Fibroblast of pulmonary artery (primary cell): ENCODE measurements around the gene VEPH1.

Experiments
- DNase-seq: peaks from one replicate; pipeline ENCODE4 v3.0.0-alpha.2; 2010; ENCODE audit warnings: low read depth
- H3K4me3 ChIP-seq: replicated peaks from 2 replicates; pipeline ENCODE4 v1.5.1; 2011; ENCODE audit warnings: low read depth, mild to moderate bottlenecking, control low read depth, low read length, moderate library complexity
- CTCF ChIP-seq: IDR thresholded peaks from 2 replicates; pipeline ENCODE4 v1.5.1; 2011; ENCODE audit warnings: mild to moderate bottlenecking, control low read depth, low read length, inconsistent platforms; ENCODE audit errors: missing control alignments

Gene VEPH1

DNA sequence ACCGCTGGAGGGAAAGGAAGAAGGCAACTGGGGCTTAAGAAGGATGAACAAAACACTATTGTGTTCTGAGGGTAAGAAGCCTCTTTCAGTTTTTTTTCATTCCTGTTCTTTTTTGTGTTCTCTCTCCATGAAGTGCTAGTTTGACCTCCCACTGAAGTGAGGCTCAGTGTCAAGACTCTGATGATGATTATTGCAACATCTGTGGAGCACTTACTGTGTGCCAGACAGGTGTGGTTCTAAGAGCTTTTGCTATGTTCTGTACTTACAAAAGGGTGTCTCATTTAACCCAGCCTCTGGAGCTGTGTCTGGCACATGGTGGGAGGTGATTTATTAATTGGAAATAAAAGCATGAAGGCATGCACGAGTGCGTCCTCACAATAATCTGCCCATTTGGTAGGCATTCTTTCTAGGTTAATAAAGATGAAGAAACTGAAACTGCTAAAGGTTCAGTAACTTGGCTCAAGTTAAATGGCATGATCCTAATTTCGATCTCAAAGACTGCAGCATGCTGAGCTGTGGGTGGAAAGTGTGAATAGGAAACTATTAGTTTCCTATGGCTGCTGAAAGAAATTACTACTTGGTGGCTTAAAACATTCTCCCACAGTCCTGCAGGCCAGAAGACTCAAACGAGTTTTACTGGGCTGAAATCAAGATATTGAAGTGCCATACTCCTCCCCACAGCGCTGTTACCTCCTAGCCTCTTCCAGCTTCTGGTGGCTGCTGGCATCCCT, 38.5 kb upstream of the VEPH1 start:
- no peak for TF ChIP-seq CTCF
- H3K4me3 ChIP-seq, result no peak overlapping the region
- no peak for DNase-seq

DNA sequence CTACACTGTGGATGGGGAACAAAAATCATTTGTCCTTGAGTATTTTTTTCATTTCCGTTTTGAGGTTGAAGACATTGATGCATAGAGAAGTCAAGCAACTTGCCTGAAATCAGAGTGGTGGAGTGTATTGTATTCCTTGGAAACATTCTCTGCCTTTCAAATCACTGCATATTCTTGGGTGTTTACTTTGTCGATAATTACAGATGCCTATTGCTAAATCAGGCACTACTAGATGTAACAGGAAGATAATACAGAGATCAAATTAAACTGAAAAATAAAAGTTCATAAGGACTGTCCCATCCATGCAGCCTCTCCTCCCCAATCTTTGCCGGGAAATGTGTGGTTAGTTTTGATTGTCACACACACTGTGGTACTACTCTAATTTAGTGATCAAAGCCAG, 37.4 kb upstream of the VEPH1 start:
- no peak overlapping the region for H3K4me3 ChIP-seq
- DNase-seq, result no peak
- TF ChIP-seq CTCF, result no peak

DNA sequence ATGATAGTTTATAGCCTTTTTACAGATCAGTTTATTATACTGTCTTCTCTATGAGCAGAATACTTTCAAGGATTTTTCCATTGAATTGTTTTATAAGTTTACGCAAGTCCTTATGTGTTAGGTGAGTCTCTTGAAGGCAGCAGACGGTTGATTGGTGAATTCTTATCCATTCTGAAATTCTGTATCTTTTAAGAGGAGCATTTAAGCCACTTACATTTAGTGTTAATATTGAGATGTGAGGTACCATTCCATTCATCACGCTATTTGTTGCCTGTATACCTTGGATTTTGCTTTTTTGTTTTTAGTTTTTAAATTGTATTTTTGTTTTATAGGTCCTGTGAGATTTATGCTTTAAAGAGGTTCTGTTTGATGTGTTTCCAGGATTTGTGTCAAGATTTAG, 32.5 kb upstream of the VEPH1 start:
- TF ChIP-seq CTCF, result no peak
- no peak overlapping the region for H3K4me3 ChIP-seq
- DNase-seq, result no peak

GRCh38 chr3:157534725-157535161, 31.5 kb upstream of the VEPH1 start:
- no peak for TF ChIP-seq CTCF
- no peak overlapping the region for H3K4me3 ChIP-seq
- no peak for DNase-seq

DNA sequence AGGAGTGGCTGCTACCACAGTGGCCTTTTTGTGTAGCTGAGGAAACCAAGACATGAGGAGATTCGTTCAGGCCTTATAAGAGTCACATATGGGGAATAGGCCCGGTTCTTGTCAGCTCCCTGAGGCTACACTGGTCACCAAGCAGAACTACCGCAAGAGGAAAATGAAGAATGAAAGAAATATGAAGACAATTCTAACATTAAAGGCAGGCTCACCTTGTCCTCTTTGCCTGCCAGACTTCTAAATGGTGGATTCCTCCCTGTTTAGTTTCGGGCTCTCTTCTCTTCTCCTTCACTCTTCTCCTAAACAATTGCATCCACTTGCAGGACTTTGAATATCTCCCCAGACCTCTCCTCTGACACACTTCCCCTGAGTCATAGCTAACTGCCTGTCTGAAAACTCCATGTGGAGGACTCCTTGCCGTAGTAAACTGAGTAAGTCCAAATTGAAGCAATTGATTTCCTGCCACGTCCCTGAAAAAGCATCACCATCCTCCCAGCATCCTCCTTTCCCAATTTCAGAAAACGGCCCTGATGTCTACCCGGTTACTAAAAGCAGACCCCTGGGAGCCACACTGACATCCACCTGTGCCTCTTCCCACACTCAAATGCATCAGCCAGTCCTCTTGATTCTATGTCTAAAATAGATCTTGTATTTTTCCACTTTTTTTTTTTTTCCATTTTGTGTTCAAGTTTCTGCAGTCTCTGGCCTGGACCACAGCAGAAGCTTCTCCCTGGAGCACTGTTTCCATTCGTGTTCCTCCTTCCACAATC, 30.3 kb upstream of the VEPH1 start:
- TF ChIP-seq CTCF, result no peak
- H3K4me3 ChIP-seq, result peak overlapping the region; percentile 41
- DNase-seq, result peak; percentile 86

- DNase-seq, result peak; percentile 95
- TF ChIP-seq CTCF, result peak; percentile 81
- peak overlapping the region; percentile 41 for H3K4me3 ChIP-seq
Observed at GRCh38 chr3:157532529-157533297, 29.5 kb upstream of the VEPH1 start.
